HG03342 (cell line): Measurements from ENCODE around the gene TMEM50B.
"Not testable (repeated sequence)": the region's sequence is repeated elsewhere in the genome, so short reads cannot be mapped to it uniquely, and the experiment has no call there.

ENCODE experiments used
- ATAC-seq: cut with Tn5 transposase; IDR thresholded peaks from one replicate; pipeline ENCODE4 v1.9.1; 2021; ENCODE audit warnings: mild to moderate bottlenecking, moderate library complexity; ENCODE audit not compliant: unreplicated experiment

Gene TMEM50B

DNA sequence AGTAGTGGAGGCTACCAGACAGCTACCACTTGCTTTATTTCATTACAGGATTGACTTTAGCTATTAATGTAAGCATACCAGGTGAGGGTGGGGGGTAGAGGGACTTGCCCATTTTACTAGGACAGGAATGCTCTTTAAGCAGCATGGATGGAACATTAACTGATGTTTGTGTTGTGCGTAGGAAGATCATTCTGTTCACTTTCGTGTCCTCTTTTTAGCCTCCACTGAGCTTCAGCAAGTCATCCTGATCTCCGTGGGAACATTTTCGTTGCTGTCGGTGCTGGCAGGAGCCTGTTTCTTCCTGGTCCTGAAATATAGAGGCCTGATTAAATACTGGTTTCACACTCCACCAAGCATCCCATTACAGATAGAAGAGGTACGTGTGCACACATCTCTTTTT is 47.3 kb downstream of the TMEM50B start:
- no peak for ATAC-seq

DNA sequence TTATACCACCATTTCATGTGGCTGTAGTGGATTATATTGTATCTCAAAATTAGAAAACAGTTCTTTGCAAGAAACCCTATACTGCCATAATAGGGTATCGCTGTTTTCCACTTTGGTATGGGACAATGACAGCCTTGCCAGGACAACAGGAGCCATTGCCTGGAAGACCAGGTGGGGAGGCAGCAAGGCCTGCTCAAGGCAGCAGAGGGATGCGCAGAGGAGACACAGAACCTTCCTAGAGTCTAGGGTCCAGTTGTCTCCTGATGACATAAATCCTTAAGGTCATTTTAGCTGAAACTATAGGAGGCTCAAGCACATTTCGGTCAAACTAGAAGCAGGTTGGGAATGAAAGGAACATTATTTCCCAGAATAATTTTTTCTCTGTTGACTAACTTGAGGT is 48.9 kb downstream of the TMEM50B start:
- ATAC-seq: no peak

DNA sequence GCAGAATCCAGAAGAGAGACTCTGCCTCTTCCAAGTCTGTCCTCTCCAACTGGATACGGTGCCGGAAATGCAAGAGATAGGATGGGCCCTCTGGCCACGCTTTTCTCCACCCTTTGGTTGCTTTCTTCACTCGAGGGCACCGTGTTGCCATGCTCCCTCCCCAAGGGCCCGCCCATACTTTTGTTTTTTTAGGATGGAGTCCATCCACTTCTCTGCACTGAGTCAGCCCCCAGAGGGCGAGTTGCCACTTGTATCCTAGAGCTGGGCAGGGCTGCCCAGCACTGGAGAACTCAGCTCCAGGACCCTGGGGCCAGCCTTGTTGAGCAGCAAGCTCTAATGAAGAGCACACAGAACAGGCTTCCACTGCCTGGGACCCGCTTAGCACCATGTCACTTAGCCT is 51.1 kb downstream of the TMEM50B start:
- ATAC-seq: no peak

DNA sequence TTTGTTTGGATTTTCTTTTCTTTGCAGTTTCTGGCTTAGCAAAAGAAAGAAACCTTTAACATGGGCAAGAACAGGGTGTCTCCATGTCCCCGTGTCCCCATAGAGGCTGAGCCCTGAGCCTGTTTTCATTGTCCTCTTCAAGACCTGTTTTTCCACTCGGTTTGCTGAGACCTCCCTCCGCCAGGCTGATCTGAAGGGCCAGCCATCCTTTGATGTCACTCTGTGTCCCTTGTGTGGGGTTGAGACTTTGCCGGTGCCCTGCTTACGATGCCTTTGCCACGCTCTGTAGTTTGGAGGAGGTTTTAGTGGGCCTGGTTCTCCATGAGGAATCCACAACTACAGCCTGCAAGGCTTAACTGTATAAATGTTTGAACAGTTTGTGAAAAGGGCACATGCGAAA is 52.7 kb downstream of the TMEM50B start:
- no peak for ATAC-seq

DNA sequence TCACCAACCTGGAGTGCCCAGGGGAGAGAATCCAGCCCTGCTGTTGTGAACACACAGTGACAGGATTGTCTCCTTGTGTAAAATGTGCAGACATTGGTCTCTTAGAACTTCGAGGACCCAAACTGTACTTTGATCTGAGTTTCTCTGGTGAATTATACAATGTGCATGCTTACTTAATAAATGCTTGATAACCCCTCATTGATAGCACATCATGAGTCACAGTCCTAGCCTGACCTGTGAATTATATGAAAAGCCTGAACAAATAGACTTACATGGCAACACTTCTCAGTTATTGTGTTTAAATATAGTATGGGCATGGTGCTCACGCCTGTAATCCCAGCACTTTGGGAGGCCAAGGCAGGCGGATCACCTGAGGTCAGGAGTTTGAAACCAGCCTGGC is 53.9 kb downstream of the TMEM50B start:
- no peak for ATAC-seq

DNA sequence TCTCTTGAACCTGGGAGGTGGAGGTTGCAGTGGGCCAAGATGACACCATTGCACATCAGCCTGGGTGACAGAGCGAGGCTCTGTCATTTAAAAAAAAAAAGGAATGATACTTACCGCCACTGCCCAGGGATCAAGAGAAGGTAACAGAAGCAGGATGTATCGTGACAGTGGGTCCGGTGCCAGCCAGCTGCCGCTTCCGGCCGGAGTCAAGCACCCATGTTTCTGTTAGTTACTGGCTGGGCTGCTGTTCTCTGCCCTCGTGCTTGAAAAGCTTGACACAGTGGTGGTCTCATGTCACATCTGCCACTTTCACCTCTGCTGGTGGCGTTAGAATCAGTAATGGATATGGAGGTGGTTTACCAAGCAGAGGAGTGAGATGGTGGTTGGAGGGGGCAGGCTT is 55.6 kb downstream of the TMEM50B start:
- ATAC-seq: no peak

DNA sequence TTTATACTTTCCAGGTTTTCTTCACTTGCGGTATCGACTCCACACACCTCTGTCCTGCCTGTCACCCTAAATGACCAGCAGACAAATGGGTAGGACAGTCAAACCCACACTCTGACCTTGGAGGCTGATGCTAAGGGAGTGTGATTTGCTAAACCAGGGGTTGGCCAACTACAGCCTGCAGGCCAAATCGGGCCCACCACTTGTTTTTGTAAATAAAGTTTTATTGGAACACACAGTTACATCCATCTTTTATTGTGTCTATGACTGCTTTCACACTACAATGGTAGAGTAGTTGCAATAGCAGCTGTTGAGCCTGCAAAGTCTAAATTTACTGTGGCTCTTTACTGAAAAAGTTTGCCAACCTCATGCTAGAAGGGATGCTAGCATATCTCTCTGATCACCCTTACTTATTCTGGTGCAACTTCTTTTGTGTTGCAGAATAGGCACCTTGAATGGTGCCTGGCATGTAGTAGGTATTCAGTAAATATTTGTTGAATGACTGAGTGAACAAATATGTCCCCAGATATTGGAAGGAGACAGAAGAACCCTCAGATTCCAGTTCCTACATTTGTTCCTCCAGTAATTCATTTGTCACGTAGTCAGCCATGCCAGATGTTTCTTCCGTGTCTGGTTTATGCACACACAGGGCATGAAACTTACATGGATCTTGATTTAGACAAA is 57.9 kb downstream of the TMEM50B start:
- ATAC-seq: no peak

DNA sequence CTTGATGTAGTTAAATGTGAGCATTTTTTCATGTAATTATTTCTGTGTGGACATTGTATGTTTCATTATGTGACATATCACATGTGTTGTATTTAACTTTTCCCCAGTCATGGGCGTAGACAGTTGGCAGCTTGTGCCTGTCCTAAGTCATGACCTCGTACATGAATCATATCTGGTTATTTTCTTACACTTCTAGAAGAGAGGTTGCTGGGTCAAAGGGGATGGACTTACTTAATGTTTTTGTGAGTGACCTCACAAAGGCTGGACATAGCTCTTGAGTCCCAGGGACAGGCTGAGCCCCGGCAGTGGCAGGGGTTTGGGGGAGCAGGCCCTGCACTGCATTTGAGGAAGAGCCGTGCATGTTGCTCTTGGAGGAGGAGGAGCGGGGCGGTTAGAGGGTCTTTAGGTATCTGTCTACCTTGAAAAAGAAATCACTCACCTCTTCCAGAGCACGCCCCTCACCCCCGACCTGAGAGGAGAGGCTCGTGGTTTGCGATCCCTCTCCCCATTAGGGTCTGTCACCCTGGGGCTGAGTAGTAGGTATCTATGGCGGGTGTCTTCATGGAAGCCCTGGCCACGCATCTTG is 60.1 kb downstream of the TMEM50B start:
- ATAC-seq: no peak

DNA sequence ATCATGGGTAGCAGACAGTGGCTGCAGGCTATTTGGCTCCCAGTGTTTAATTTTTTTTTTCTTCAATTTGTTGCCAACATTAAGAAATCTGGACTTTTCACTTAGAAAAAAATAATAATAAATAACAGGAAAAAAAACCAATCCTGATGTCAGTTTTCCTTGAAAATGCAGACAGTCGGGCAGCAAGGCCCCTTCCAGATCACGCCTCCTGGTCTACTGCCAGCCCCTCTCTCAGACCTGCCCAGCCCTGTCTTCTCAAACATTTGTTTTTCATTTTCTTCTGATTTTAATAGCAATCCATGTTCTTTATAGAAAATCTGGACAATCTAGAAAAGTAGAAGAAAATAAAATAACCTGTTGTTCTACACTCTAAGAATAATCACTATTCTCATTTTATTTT is 61.1 kb downstream of the TMEM50B start:
- no peak for ATAC-seq

DNA sequence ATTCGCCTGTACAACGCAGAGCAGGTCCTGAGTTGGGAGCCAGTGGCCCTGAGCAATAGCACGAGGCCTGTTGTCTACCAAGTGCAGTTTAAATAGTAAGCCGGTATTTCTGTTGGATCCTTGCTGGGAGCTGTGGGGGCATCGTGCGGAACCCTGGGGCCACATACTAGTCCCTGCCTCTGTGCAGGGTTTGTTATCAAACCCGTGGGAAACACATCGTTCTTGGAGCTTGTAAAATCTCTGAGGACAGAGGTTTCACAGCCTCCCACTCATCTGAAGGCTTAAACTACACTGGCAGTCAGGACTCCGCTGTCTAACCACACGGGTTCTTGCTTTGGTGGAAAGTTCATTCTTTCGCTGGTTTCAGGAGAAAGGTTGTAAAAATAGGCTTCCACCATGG is 64.8 kb downstream of the TMEM50B start:
- no peak for ATAC-seq

DNA sequence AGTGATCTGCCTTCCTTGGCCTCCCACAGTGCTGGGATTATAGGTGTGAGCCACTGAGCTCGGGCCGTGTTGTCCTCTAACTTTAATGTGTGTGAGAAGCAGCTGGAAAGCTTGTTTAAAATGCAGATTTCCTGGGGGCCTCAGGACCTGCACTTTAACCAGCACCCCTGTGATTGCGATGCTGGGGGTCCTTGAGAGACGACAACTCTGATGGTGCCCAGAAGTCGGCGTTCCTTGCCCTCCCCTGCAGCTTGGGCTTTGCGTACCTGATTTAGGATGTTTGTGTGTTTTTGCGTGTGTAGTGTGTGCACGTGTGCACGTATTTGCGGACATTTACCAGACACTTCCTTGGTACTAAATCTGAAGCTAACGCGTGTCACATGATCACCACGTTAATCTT is 65.7 kb downstream of the TMEM50B start:
- ATAC-seq: no peak

DNA sequence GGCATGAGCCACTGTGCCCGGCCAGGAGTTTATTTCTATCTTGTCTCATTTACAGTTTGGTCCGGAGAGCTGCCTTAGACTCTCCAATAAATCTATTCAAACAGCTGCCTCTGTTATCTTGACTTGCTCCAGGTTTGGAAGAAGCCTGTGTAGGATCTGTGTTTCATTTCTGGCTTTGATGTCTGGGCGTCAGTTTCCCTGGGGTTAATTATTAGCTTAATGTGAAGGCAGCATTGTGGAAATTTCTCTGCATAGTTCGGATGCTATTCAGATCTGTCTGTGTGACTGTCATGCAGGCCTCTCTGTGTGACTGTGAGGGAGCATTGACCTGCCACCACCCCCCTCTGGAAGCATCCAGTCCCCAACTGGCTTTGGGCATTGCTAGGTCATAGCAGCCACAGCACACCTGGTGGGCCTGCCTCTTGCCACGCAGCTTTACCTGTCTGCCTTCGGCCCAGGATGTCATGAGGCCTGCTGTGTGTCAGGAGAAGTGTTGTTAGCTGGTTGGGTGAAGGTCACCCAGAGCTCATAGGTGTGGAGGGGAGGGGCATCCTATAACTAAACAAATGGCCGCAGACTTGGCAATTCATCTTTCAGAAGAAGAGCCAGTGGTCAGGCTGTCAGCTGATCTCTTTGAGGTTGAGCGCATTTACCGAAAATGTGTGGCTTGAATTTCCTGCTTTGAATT is 66.8 kb downstream of the TMEM50B start:
- ATAC-seq: no peak

DNA sequence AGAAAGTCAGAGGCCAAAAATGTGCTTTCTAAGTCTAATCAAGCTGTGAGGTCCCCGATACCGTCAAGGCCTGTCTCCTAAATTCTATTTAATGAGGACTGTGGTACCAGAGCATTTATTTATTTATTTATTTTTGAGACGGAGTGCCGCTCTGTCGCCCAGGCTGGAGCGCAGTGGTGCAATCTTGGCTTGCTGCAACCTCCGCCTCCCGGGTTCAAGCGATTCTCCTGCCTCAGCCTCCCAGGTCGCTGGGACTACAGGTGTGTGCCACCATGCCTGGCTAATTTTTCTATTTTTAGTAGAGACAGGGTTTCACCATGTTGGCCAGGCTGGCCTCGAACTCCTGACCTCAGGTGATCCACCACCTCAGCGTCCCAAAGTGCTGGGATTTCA is 67.3 kb downstream of the TMEM50B start:
- not testable (repeated sequence) for ATAC-seq

DNA sequence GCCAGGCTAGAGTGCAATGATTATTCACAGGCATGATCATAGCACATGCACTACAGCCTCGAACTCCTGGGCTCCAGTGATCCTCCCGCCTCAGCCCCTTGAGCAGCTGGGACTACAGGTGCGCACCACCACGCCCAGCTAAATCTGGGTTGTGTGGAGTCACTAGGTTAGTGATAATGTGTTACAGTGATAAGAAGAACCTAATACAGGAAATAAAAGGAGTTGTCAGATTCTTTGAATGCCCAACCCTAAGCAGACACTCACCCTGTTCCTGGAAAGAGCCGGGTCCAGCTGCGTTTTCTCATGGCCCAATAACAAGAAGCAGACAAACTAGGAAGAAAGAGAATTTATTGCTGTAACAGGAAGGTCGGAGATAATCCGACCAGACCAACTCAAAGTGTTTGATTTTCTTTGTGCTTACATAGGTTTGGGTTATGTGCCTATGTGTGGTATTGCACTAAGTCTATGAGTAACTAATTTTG is 67.8 kb downstream of the TMEM50B start:
- no peak for ATAC-seq

DNA sequence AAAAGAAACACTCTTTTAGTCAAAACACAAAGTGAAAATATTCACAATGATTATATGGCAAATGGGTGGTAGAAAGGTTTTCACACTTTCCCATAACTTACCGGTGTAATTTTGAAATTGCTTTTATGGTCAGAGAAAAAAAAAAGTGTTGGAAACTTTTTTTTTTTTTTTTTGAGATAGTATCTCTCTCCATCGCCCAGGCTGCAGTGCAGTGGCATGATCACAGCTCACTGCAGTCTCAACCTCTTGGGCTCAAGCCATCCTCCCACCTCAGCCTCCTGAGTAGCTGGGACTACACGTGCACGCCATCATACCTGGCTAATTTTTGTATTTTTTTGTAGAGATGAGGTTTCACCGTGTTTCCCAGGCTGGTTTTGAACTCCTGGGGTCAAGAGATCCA is 73.3 kb downstream of the TMEM50B start:
- no peak for ATAC-seq

DNA sequence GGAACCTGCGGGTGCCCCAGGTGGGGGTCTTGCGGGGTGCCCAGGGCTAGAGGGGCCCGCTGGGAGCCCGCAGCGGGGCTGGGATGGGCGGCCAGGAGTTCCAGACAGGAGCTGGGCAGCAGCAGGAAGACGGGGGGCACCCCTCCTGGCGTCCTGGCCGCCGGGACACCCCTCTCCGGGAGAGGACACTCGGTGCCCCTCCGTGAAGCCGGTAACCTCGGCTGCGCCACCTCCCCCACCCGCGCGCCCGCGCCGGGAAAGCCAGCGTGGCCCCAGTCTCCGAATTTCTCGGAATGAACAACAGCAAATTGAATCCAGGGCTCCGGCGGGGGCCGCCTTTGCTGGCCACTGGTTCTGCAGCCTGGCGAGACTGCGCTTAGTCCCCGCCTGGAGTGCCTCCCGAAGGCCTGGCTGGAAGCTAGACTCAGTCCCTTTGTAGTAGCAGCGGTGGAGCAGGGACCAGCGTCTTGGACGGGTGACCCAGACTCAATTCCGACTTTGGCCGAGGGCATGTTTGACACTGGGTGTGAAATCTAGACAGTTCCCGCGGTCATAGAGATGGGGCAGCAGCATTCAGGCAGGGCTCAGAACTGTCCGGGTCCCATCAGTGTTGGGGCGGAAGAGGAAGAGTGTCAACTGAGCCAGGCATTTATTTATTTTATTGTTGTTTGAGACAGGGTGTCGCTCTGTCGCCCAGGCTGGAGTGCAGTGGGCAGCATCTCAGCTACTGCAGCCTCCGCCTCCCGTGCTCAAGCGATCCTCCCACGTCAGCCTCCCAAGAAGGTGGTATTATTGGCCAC is 75.8 kb downstream of the TMEM50B start:
- ATAC-seq: no peak

DNA sequence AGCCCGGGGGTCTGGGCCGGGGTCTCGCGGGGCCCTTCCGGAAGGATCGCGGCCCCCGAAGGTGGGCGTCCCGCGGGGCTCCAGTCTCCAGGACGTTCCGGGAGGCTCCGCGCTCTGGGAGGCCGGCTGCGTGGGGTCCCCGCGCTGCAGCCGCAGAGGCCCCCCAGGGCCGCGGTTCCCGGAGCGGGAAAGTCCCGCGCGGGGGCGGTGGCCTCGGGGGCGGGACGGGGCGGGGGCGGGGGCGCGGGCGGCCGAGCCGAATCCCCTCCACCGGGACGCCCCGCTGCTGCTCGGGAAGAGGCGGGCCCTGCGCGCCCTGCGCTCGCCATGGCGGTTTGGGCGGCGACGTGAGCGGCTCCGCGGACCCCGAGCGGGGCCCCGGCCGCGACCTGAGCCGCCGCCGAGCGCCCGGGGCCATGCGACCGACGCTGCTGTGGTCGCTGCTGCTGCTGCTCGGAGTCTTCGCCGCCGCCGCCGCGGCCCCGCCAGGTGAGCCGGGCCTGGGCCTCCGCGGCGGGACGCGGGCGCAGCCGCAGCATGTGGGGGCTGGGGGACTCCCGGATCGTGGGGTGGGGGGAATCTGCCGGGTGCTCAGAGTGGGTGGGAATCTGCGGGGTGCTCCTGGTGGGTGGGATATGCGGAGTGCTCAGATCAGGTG is 76.5 kb downstream of the TMEM50B start, which contains the start of gene IFNGR2:
IFNGR2 (plus strand) TSS at position 286 of the 658 bp plus-strand sequence; CDS start at position 417, 131 bp downstream.
- ATAC-seq: no peak

DNA sequence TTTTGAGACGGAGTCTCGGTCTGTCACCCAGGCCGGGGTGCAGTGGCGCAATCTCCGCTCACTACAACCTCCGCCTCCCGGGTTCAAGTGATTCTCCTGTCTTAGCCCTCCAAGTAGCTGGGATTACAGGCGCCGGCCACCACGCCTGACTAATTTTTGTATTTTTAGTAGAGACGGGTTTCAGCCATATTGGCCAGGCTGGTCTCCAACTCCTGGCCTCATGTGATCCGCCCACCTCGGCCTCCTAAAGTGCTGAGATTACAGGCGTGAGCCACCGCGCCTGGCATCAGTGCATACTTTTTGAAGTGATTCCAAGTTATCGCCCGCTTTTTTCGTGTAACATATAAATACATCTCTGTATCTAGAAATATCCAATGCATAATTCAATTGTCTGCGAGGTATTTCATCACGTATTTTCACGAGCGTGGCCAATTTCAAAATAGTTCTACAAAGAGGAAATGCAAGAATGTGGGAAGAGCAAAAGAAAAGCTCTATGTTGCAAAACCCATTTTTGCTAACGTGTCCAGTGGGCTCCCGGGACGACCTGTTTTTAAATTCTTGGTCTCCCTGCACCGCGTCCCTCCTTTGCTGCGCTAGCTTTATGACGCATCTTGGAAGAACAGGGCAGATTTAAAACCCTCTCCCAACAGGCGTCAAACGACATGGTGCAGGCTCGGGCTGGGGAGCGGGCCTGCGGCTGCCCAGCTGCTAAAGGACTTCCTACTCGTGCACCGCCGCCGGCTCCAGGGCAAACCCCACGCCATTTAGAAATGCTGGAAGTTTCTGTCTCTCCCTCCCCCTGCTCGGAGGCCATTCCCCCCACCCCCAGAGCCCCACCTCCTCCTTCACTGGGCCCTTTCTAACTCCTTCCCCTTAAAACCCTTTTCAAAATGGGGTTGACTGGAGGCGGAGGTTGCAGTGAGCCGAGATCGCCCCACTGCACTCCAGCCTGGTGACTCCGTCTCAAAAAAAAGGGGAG is 77.5 kb downstream of the TMEM50B start:
- no peak for ATAC-seq

DNA sequence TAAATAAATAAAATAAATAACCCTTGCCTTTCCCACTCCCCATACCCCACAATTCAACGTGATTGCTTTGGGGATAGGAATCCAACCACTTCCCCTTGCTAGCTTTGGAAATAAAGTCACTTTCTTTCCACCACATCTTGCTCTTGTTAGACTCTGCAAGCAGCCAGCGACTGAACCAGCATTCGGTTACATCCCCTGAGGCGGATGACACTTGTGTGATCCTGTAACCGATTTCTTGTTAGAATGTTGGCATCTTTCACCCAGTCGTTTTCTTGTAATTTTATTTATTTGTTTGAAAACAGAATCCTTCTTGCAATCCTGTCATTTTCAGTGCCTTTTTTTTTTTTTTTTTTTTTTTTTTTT is 78.2 kb downstream of the TMEM50B start:
- no peak for ATAC-seq
